HCT116 (cell line): Measurements from ENCODE around the gene SPATA33. TPM values are rescaled to one million over a fixed set of nuclear protein-coding genes. Genes with fewer than 3 reads are reported as not detected.

ENCODE experiments used
- ATAC-seq: fragments of 200-7000 bp; cut with Tn5 transposase; 2 replicates; pipeline ENCODE4 v1.9.1; 2020; ENCODE audit warnings: mild to moderate bottlenecking, moderate library complexity
- Bru-seq: library from RNA; stranded (reverse); fragments of 400-500 nt; gene quantifications from one replicate; lab custom pipeline; 2021; lab: Mats Ljungman, UMichigan
- BruChase-seq, 2 experiments: library from RNA; stranded (reverse); fragments of 400-500 nt; gene quantifications; one replicate each; lab custom pipeline; 2021; lab: Mats Ljungman, UMichigan
- BruUV-seq: library from RNA; stranded (reverse); fragments of 400-500 nt; replicated peaks from 2 replicates; lab custom pipeline; 2021; lab: Mats Ljungman, UMichigan
- CTCF ChIA-PET: fragments of 300-600 bp; sonication (Branson Sonifier 250); formaldehyde crosslinking; loops from one replicate; lab custom pipeline; 2021; ENCODE audit warnings: antibody characterized with exemption; lab: Charles Lee
- POLR2A ChIA-PET: fragments of 300-600, 350-600 bp; sonication (Branson Sonifier 250); formaldehyde crosslinking; loops from one replicate; lab custom pipeline; 2021; ENCODE audit warnings: antibody characterized with exemption; lab: Charles Lee
- RAD21 ChIA-PET, 2 experiments: fragments of 300-600 bp; sonication (Branson Sonifier 250); formaldehyde crosslinking; loops; one replicate each; lab custom pipeline; 2023; ENCODE audit warnings: low total read pairs in 2 of 2; ENCODE audit not compliant: uncharacterized antibody in 2 of 2, unreplicated experiment in 2 of 2, low non-redundant PET in 1 of 2; lab: Charles Lee
- DNase-seq: peaks from one replicate; pipeline ENCODE4 v3.0.0-alpha.2; 2010; ENCODE audit warnings: low read depth, low spot score
- H2AFZ ChIP-seq: fragments of 200-600 bp; shearing (Covaris generic), sonication (generic); 2 replicates; pipeline ENCODE4 v1.6.1; 2017; ENCODE audit warnings: low read depth, mixed run types, mixed read lengths, antibody characterized with exemption, low read length; ENCODE audit not compliant: poor library complexity, severe bottlenecking
- H3K27ac ChIP-seq: 2 replicates; pipeline ENCODE4 v1.5.1; 2012; ENCODE audit warnings: low read depth, low read length
- H3K27me3 ChIP-seq: fragments of 200-600 bp; sonication (generic); 2 replicates; pipeline ENCODE4 v1.6.1; 2016; ENCODE audit warnings: mixed run types, low read length, mixed read lengths; ENCODE audit not compliant: insufficient read depth
- H3K36me3 ChIP-seq, 2 experiments: fragments of 200-500 bp in 1 of 2; fragments of 200-600 bp in 1 of 2; sonication (Bioruptor generic) in 1 of 2; sonication (generic) in 1 of 2; 2 replicates each; pipeline versions ENCODE4 v1.5.1 to v1.6.1; 2014 to 2016; ENCODE audit warnings: low read length in 2 of 2, inconsistent platforms in 1 of 2, mixed read lengths in 1 of 2, mixed run types in 1 of 2; ENCODE audit not compliant: insufficient read depth in 2 of 2, control insufficient read depth in 1 of 2
- H3K4me1 ChIP-seq, 2 experiments: fragments of 200-600 bp in 1 of 2; sonication (generic) in 1 of 2; 2 replicates each; pipeline versions ENCODE4 v1.5.1 to v1.6.1; 2012 to 2017; ENCODE audit warnings: low read length in 2 of 2, inconsistent platforms in 1 of 2, mild to moderate bottlenecking in 1 of 2, mixed read lengths in 1 of 2, mixed run types in 1 of 2, moderate library complexity in 1 of 2; ENCODE audit not compliant: insufficient read depth in 2 of 2, control insufficient read depth in 1 of 2
- H3K4me2 ChIP-seq: fragments of 200-600 bp; sonication (generic); 2 replicates; pipeline ENCODE4 v1.6.1; 2017; ENCODE audit warnings: mixed run types, low read length, mixed read lengths
- H3K4me3 ChIP-seq, 2 experiments: fragments of 200-600 bp in 1 of 2; sonication (generic) in 1 of 2; replicated peaks in 1 of 2; 2 replicates each; pipeline ENCODE4 v1.5.1; 2011 to 2016; ENCODE audit warnings: low read length in 2 of 2, control low read depth in 1 of 2, low read depth in 1 of 2, mild to moderate bottlenecking in 1 of 2, mixed read lengths in 1 of 2, mixed run types in 1 of 2
- H3K79me2 ChIP-seq: fragments of 200-600 bp; sonication (generic); 2 replicates; pipeline ENCODE4 v1.6.1; 2017; ENCODE audit warnings: mild to moderate bottlenecking, mixed run types, low read length, moderate library complexity, mixed read lengths; ENCODE audit not compliant: insufficient read depth
- H3K9ac ChIP-seq: fragments of 200-600 bp; sonication (generic); 2 replicates; pipeline ENCODE4 v1.6.1; 2016; ENCODE audit warnings: low read length, mixed read lengths
- H3K9me2 ChIP-seq: fragments of 200-600 bp; sonication (generic), shearing (Covaris generic); 2 replicates; pipeline ENCODE4 v1.6.1; 2017; ENCODE audit warnings: mixed run types, mild to moderate bottlenecking, moderate library complexity; ENCODE audit not compliant: insufficient read depth
- H3K9me3 ChIP-seq, 2 experiments: fragments of 200-500 bp in 1 of 2; fragments of 200-600 bp in 1 of 2; sonication (Bioruptor generic) in 1 of 2; sonication (generic) in 1 of 2; 2 replicates each; pipeline ENCODE4 v1.6.1; 2014 to 2017; ENCODE audit warnings: low read length in 2 of 2, mixed read lengths in 2 of 2, inconsistent platforms in 1 of 2, low read depth in 1 of 2, mild to moderate bottlenecking in 1 of 2, mixed run types in 1 of 2, moderate library complexity in 1 of 2; ENCODE audit not compliant: control insufficient read depth in 1 of 2, insufficient read depth in 1 of 2
- H4K20me1 ChIP-seq: fragments of 200-600 bp; sonication (generic), shearing (Covaris generic); 2 replicates; pipeline ENCODE4 v1.6.1; 2017; ENCODE audit warnings: mixed run types, mild to moderate bottlenecking, moderate library complexity; ENCODE audit not compliant: insufficient read depth
- CBX3 ChIP-seq: IDR thresholded peaks from 2 replicates; pipeline ENCODE4 v1.6.1; 2012; ENCODE audit warnings: low read depth
- CEBPB ChIP-seq: IDR thresholded peaks from 2 replicates; pipeline ENCODE4 v1.6.1; 2012; ENCODE audit warnings: low read depth
- EGR1 ChIP-seq: IDR thresholded peaks from 2 replicates; pipeline ENCODE4 v1.6.1; 2012; ENCODE audit warnings: low read depth
- EZH2phosphoT487 ChIP-seq: fragments of 200-600 bp; IDR thresholded peaks from 2 replicates; pipeline ENCODE4 v1.6.1; 2018; ENCODE audit warnings: antibody characterized with exemption, borderline replicate concordance
- JUND ChIP-seq: IDR thresholded peaks from 2 replicates; pipeline ENCODE4 v1.6.1; 2012
- POLR2A ChIP-seq: IDR thresholded peaks from 2 replicates; pipeline ENCODE4 v1.7.0; 2011; ENCODE audit warnings: borderline replicate concordance; ENCODE audit not compliant: insufficient read depth, insufficient read length; ENCODE audit errors: extremely low read depth
- POLR2AphosphoS5 ChIP-seq: IDR thresholded peaks from 2 replicates; pipeline ENCODE4 v1.6.1; 2011; ENCODE audit warnings: mild to moderate bottlenecking, low read depth, low read length, moderate library complexity
- SIN3A ChIP-seq: IDR thresholded peaks from 2 replicates; pipeline ENCODE4 v1.6.1; 2012; ENCODE audit warnings: low read depth
- SP1 ChIP-seq: IDR thresholded peaks from 2 replicates; pipeline ENCODE4 v1.6.1; 2012; ENCODE audit warnings: low read depth
- TCF7L2 ChIP-seq: IDR thresholded peaks from 2 replicates; pipeline ENCODE4 v1.7.0; 2011; ENCODE audit warnings: borderline replicate concordance, inconsistent platforms; ENCODE audit not compliant: insufficient read depth, insufficient read length; ENCODE audit errors: extremely low read depth
- YY1 ChIP-seq: IDR thresholded peaks from 2 replicates; pipeline ENCODE4 v1.6.1; 2011; ENCODE audit warnings: low read length, low read depth, moderate library complexity, mild to moderate bottlenecking; ENCODE audit not compliant: insufficient replicate concordance; ENCODE audit errors: extremely low read depth
- ZBTB33 ChIP-seq: IDR thresholded peaks from 2 replicates; pipeline ENCODE4 v1.6.1; 2011; ENCODE audit warnings: mild to moderate bottlenecking, low read length, moderate library complexity; ENCODE audit not compliant: insufficient replicate concordance; ENCODE audit errors: extremely low read depth
- ZFX ChIP-seq: fragments of 450-650 bp; IDR thresholded peaks from 2 replicates; pipeline ENCODE4 v1.6.1; 2017
- ZNF274 ChIP-seq: fragments of 200-500 bp; sonication (Bioruptor generic); IDR thresholded peaks from 2 replicates; pipeline ENCODE4 v1.6.1; 2014; ENCODE audit warnings: mild to moderate bottlenecking, low read depth, low read length, inconsistent platforms
- intact Hi-C: fragments of 100-400 bp; cut with micrococcal nuclease; formaldehyde crosslinking; loops from 2 replicates; pipeline ENCODE4 v1.10.0; 2022
- long read RNA-seq: library from polyadenylated mRNA; unstranded; transcript quantifications from one replicate; pipeline ENCODE4 v2.0.0, GENCODE V29; 2021; ENCODE audit not compliant: unreplicated experiment
- polyA plus RNA-seq: library from polyadenylated mRNA; unstranded; fragments of >200 nt; gene quantifications from 2 replicates; pipeline ENCODE4 v1.2.1, GENCODE V29; 2012; ENCODE audit warnings: missing spikeins
- total RNA-seq: library from RNA; stranded (reverse); gene quantifications from one replicate; pipeline ENCODE4 v1.2.1, GENCODE V29; 2021; ENCODE audit not compliant: unreplicated experiment
- TF ChIP-seq, protein P1 (sequence below): IDR thresholded peaks from 2 replicates; pipeline ENCODE4 v1.6.1; 2012
- TF ChIP-seq, protein P2 (sequence below): IDR thresholded peaks from 2 replicates; pipeline ENCODE4 v1.6.1; 2012

SPATA33 gene
- total RNA-seq (24.9 TPM), Bru-seq, nascent RNA (percentile 70 among the genes with signal in this experiment), BruChase-seq, experiment 1, labeled RNA remaining after a 6-hour chase (percentile 76 among the genes with signal in this experiment), BruChase-seq, experiment 2, labeled RNA remaining after a 2-hour chase (percentile 72 among the genes with signal in this experiment)
- 6.8 and 12.2 TPM in 2 replicates for polyA plus RNA-seq
- long read RNA-seq, transcript SPATA33-204 (2 exons, 2,368 nt) = major isoform, 5 of 30 reads
- long read RNA-seq, partial matches to known transcripts = 10 of 30 reads
- long read RNA-seq, other reads (novel, unspliced or antisense) = 12 of 30 reads

DNA sequence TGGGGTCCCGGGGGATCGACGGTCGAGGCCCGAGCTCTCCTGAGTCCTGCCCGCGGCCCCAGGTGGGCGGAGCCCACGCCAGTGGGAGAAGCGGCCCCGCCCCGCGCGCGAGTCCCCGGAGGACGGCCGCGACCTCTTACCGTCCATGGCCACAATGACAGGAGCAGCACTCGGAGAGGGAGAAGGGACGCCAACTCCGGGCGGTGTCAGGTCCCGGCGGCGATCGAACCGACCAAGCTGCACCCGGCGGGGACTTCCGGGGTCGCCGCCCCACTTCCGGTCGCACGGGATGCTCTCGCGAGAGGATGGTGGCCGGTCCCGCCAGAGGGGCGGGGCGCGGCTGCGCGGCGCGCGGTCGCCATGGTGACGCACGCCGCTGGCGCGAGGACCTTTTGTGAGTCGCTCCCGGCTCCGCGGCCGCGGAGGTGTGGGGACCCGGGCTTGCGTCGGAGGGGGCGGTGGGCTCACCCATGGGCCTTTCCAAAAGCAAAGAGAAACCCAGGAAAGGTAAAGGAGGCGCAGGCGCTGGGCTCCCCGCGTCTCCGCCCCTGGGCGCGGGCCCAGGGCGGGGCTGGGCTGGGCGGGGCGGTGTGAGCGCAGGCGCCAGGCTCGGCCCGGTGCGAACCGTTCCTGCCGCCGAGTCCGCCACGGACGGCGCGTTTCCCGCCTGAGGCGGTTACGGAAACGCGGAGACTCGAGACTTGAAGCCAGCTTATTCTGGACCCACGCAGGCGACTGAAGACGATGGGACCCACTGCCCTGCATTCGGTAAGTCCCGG is at the start of gene SPATA33, which contains the start of gene CHMP1A:
Gene SPATA33, plus strand, starts transcription at position 395 of the 779 bp plus-strand sequence. Its CDS starts 76 bp downstream, at position 471.
Gene CHMP1A, minus strand, starts transcription at position 267 of the 779 bp plus-strand sequence. Its CDS starts 120 bp downstream, at position 147.
- BruUV-seq = no TSS peak
- TF ChIP-seq TCF7L2 (peak; percentile 16), POLR2AphosphoS5 (peak; percentile 79), EGR1 (no peak), POLR2A (peak; percentile 89), EZH2phosphoT487 (no peak), ZNF274 (no peak), YY1 (peak; percentile 69), CEBPB (no peak), JUND (no peak), SP1 (peak; percentile 9; the same call in 1 of the 2 replicates), ZBTB33 (peak; percentile 97), SIN3A (peak; percentile 96), ZFX (peak; percentile 44; the same call in 1 of the 2 replicates), CBX3 (no peak)
- TF ChIP-seq, protein P1, sequence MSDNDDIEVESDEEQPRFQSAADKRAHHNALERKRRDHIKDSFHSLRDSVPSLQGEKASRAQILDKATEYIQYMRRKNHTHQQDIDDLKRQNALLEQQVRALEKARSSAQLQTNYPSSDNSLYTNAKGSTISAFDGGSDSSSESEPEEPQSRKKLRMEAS = peak; percentile 89
- TF ChIP-seq, protein P2, sequence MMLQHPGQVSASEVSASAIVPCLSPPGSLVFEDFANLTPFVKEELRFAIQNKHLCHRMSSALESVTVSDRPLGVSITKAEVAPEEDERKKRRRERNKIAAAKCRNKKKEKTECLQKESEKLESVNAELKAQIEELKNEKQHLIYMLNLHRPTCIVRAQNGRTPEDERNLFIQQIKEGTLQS = no peak
- DNase-seq (peak; percentile 80), ATAC-seq (peak; percentile 91)
- H2AFZ ChIP-seq = peak within 1 kb of the TSS; percentile 49
- CTCF ChIA-PET = interaction anchor here (1.0 to 2.5 kb wide), 4 partner anchors 11 to 43 kb away, joined by 3 to 6 read pairs (median 4); partner anchors contain the start of gene SPATA2L
- H3K27ac ChIP-seq = peak within 1 kb of the TSS; percentile 89
- RAD21 ChIA-PET = no interaction called here
- no peaks in the 10 kb centered on the region for H3K9me3 ChIP-seq
- no peaks in the 10 kb centered on the region for H3K9me2 ChIP-seq
- peaks cover 16 to 26% of the 10 kb centered on the region in 2 experiments; a peak in 3 of 4 replicates for H3K4me1 ChIP-seq
- peak within 1 kb of the TSS; percentile 92 to 97 for H3K4me3 ChIP-seq
- H3K4me2 ChIP-seq = peak within 1 kb of the TSS; percentile 98
- H4K20me1 ChIP-seq = no peaks in the 10 kb centered on the region; the same call in 1 of the 2 replicates
- H3K27me3 ChIP-seq = no peaks in the 10 kb centered on the region
- peaks cover 85% of the 10 kb centered on the region for H3K79me2 ChIP-seq
- intact Hi-C loops = no loop called here
- peak within 1 kb of the TSS; percentile 97 for H3K9ac ChIP-seq
- POLR2A ChIA-PET = interaction anchor here (0.8 to 1.9 kb wide), 5 partner anchors 19 to 266 kb away, joined by 3 to 6 read pairs (median 3); partner anchors contain the start of gene TUBB3
- H3K36me3 ChIP-seq = peaks cover 26 to 40% of the 10 kb centered on the region in 2 experiments
